Heart left ventricle (tissue), 13 donors: ENCODE results near the gene WBP1.

Experiments
- POLR2A ChIP-seq, 2 donors: fragments of 450-650 bp; IDR thresholded peaks; one replicate each; pipeline ENCODE4 v1.6.1; 2017; ENCODE audit warnings: antibody characterized with exemption in 2 of 2, mild to moderate bottlenecking in 2 of 2, moderate library complexity in 2 of 2
- TF ChIP-seq, protein P1 (sequence below), 12 donors: fragments of 200-600 bp; sonication (generic) in 4 of 12; IDR thresholded peaks; one replicate each; pipeline versions ENCODE4 v1.5.0 to v1.8.0; 2018 to 2022; ENCODE audit warnings: antibody characterized with exemption in 12 of 12, mild to moderate bottlenecking in 5 of 12
- donor health status: ischemic (EF 13 %, LVEDD 7.1; RV severe dilation, severe dysfunction).
- donor health status: DM: no; HTN: yes; CAD: no.
- donor health status: DM: no; HTN: no; CAD: no.
- donor health status: ischemic (EF 25% LVEDD 6.9; RV normal size, moderate dysfunction).
- donor health status: ischemic (EF 25% LVEDD 5.7; RV mildly dilated, moderate dysfunction).
- donor health status: ischemic (EF 35%, LVEDD 5.7; RV mildly dilated, moderate dysfunction).
- donor health status: nonischemic (EF 11% LVEDD 7.7; RV severe dilation, severe dysfunction).
- donor health status: DM: yes; HTN: yes; CAD: no.
- donor health status: PGD.
- donor health status: ischemic (EF 29% LVEDD 5.4; RV normal size, mild dysfunction).
- donor health status: nonischemic (EF 23%, LVEDD 6.1; RV moderate dilation, normal function).

DNA sequence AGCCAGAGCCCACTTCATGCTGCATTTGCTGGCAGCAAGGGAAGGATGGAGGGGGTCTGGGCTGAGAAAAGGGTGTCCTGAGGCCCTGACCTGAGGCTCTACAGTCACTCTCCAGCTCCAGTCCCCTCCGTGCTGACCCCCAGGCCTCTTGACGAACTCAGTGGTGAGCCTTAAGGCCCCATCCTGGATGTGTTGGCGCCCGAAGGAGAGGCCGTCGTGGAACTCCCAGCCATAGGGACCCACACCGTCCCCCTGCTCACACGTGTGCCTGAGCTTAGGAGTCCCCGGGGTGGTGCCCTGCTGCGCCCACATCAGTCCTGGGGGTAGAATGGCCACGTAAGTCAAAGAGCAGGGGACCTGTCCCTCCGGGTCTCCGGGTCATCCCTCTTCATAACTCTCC lies 6.2 kb downstream of the WBP1 start:
- TF ChIP-seq, protein P1, sequence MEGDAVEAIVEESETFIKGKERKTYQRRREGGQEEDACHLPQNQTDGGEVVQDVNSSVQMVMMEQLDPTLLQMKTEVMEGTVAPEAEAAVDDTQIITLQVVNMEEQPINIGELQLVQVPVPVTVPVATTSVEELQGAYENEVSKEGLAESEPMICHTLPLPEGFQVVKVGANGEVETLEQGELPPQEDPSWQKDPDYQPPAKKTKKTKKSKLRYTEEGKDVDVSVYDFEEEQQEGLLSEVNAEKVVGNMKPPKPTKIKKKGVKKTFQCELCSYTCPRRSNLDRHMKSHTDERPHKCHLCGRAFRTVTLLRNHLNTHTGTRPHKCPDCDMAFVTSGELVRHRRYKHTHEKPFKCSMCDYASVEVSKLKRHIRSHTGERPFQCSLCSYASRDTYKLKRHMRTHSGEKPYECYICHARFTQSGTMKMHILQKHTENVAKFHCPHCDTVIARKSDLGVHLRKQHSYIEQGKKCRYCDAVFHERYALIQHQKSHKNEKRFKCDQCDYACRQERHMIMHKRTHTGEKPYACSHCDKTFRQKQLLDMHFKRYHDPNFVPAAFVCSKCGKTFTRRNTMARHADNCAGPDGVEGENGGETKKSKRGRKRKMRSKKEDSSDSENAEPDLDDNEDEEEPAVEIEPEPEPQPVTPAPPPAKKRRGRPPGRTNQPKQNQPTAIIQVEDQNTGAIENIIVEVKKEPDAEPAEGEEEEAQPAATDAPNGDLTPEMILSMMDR (IDR thresholded peaks at IDR 0.05), result no peak
- no peak for TF ChIP-seq POLR2A (IDR thresholded peaks at IDR 0.05)
